Upper lobe of right lung (tissue), 1 donor: ENCODE data around the gene OARD1. TPM values are rescaled to one million over a fixed set of nuclear protein-coding genes. Genes with fewer than 3 reads are reported as not detected.

Experiments
- ATAC-seq: fragments of 200-7000 bp; cut with Tn5 transposase; one replicate; pipeline ENCODE4 v1.9.1; 2020; ENCODE audit warnings: mild to moderate bottlenecking, moderate library complexity
- DNase-seq: peaks from one replicate; pipeline ENCODE4 v3.0.0-alpha.2; 2020
- H3K27ac ChIP-seq: fragments of 200-600 bp; one replicate; pipeline ENCODE4 v1.8.0; 2022
- H3K27me3 ChIP-seq: fragments of 200-600 bp; one replicate; pipeline ENCODE4 v1.8.0; 2022; ENCODE audit warnings: mild to moderate bottlenecking
- H3K36me3 ChIP-seq: fragments of 200-600 bp; one replicate; pipeline ENCODE4 v1.8.0; 2022
- H3K4me1 ChIP-seq: fragments of 200-600 bp; one replicate; pipeline ENCODE4 v1.8.0; 2022
- H3K4me3 ChIP-seq: fragments of 200-600 bp; one replicate; pipeline ENCODE4 v1.8.0; 2022; ENCODE audit warnings: mild to moderate bottlenecking
- H3K9me3 ChIP-seq: fragments of 200-600 bp; one replicate; pipeline ENCODE4 v1.8.0; 2022
- CTCF ChIP-seq: fragments of 200-600 bp; IDR thresholded peaks from one replicate; pipeline ENCODE4 v1.8.0; 2022; ENCODE audit warnings: antibody characterized with exemption
- intact Hi-C: fragments of 100-400 bp; cut with DNase I; formaldehyde crosslinking; loops from one replicate; pipeline ENCODE4 v1.11.0; 2022
- total RNA-seq: library from RNA; stranded (reverse); fragmentation: NEBNext Ultra II Directional; extraction: Animal tissue kit (Norgen Biotek cat#: 25700); gene quantifications from one replicate; pipeline ENCODE4 v1.2.1, GENCODE V29; 2021
- donor health status: DM: no; HTN: yes; CAD: no; lungs with severe emphysema.

OARD1 gene
- total RNA-seq, 1 donor from 2014 or later = 22.1 TPM

DNA sequence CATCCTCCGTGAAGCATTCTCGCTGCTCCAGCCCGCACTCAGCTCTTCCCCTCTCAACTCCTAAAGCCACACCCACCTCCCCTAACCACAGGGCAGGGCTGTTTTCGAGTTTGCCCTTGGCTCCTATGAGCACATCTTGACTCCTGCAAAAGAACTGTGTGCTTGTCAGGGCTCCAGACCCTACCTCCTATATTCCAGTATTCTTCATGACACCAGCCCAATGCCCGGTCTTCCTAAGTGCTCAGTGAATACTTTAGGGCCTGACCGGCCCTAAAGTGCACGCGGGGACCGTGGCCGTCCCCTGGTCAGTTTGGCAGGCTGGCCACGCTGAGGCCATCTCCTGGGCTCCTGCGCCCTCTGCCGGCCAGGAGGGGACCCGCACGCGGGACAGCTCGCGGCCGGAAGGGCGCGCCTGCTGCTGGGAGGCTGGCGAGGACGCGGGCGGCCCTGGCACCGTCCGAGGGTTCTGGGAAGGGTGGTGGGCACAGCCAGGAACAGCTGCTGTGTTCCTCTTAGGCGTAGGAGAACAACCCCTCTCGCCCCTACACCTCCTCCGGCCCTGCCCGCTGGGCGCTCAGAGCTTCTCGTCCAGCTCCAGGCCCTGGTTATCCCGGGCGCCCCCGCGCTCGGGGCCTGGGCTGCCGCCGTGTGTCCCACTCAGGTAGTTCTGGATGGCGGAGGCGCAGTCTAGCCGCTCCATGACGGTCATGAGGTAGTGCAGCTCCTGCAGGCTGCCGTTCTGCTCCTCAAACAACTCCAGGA lies 44.2 kb downstream of the OARD1 start:
- peak overlapping the region; percentile 82 for H3K27ac ChIP-seq
- H3K36me3 ChIP-seq = no peaks in the 10 kb centered on the region
- DNase-seq = peak; percentile 94
- peak; percentile 99 for TF ChIP-seq CTCF
- intact Hi-C loops = no loop called here
- peaks cover 12% of the 10 kb centered on the region for H3K4me1 ChIP-seq
- H3K9me3 ChIP-seq = no peaks in the 10 kb centered on the region
- peak overlapping the region; percentile 62 for H3K4me3 ChIP-seq
- ATAC-seq = peak; percentile 98
- H3K27me3 ChIP-seq = no peaks in the 10 kb centered on the region

DNA sequence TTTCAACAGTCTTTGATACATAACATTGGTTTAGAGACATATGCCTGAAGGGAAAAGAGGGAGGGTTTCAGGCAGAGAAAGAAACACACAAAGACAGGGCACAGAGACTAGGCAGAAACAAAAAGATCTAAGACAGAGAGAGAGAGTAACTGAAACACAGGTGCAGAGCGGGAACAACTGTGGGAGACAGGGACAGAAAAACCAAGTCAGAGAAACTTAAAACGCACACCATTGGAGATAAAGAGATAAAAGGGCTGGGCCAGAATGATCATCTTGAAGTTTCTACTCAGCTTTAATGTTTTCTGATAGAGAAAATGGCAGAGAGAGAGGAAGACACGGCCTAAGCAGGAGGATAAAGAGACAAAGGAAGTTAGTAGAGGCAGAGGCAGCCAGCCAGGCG lies 44.9 kb downstream of the OARD1 start:
- DNase-seq (no peak), ATAC-seq (no peak)
- Histone ChIP-seq H3K27me3 (no peaks in the 10 kb centered on the region), H3K9me3 (no peaks in the 10 kb centered on the region), H3K27ac (no peak overlapping the region), H3K4me3 (peak overlapping the region; percentile 62), H3K4me1 (peaks cover 12% of the 10 kb centered on the region), H3K36me3 (no peaks in the 10 kb centered on the region)
- no peak for TF ChIP-seq CTCF
- intact Hi-C loops = no loop called here

DNA sequence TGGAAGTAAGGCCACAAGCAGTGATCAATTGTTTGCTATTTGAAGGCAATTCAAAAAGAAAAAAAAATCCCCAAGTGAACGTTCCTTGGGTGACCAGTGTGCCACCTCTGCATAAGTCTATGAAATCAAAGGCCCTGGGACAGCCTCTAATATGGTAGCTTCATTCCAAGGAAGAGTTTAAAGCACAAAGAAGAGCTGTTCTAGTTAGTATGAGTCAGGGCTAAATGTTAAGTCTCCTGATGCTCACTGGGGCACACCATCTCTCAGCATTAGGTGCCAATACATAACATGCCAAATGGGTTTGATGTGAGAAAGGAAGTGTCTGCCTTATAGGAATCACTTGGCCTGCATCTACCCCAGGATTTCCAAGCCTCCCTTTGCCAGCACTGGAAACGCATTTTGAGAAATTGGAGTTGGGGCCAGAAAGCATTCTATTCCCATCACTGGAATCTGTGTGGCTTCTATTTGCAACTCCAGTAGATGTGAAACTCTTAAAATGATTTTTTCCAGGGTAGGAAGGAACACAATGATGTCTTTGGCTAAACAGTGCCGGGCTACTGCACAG lies 46.1 kb downstream of the OARD1 start:
- Histone ChIP-seq H3K36me3 (no peaks in the 10 kb centered on the region), H3K9me3 (no peaks in the 10 kb centered on the region), H3K4me1 (peaks cover 12% of the 10 kb centered on the region), H3K27me3 (no peaks in the 10 kb centered on the region), H3K27ac (no peak overlapping the region), H3K4me3 (no peak overlapping the region)
- no peak for ATAC-seq
- intact Hi-C loops = no loop called here
- no peak for TF ChIP-seq CTCF
- DNase-seq = no peak

DNA sequence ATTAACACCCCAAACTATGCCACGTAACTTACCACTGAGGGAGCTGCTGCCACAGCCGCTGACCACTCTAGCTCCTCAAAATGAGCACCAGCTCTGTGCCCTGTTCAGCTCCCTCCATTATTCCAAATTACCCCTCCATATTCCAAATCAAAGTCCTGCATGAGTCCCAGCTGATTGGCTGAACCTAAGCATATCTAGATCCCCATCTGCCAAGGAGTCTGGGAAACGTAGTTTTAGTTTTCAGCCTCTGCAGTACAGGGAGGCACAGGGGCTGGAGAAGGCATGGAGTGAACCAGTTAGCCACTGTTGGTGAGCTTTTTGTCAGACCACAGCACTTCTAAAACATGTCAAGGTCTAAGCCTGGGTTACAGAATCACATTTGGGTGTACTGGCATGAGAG lies 49.0 kb downstream of the OARD1 start:
- no peak overlapping the region for H3K4me3 ChIP-seq
- H3K4me1 ChIP-seq = peaks cover 7% of the 10 kb centered on the region
- H3K27ac ChIP-seq = no peak overlapping the region
- no peak for TF ChIP-seq CTCF
- H3K36me3 ChIP-seq = no peaks in the 10 kb centered on the region
- ATAC-seq (no peak), DNase-seq (no peak)
- intact Hi-C loops = no loop called here
- H3K27me3 ChIP-seq = no peaks in the 10 kb centered on the region
- H3K9me3 ChIP-seq = no peaks in the 10 kb centered on the region

GRCh38 chr6:41022294-41022693 lies 49.9 kb downstream of the OARD1 start:
- H3K27me3 ChIP-seq = no peaks in the 10 kb centered on the region
- DNase-seq (no peak), ATAC-seq (no peak)
- no peak for TF ChIP-seq CTCF
- no peak overlapping the region for H3K27ac ChIP-seq
- intact Hi-C loops = no loop called here
- H3K9me3 ChIP-seq = no peaks in the 10 kb centered on the region
- H3K36me3 ChIP-seq = no peaks in the 10 kb centered on the region
- no peak overlapping the region for H3K4me3 ChIP-seq
- peaks cover 1% of the 10 kb centered on the region for H3K4me1 ChIP-seq
